CD4-positive, alpha-beta T cell treated with Interleukin-21 for 1 hour (primary cell): ENCODE results near the gene POMP.

Source experiments
- DNase-seq: peaks from one replicate; pipeline ENCODE4 v3.0.0-alpha.2; 2020

The POMP gene, protein sequence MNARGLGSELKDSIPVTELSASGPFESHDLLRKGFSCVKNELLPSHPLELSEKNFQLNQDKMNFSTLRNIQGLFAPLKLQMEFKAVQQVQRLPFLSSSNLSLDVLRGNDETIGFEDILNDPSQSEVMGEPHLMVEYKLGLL

DNA sequence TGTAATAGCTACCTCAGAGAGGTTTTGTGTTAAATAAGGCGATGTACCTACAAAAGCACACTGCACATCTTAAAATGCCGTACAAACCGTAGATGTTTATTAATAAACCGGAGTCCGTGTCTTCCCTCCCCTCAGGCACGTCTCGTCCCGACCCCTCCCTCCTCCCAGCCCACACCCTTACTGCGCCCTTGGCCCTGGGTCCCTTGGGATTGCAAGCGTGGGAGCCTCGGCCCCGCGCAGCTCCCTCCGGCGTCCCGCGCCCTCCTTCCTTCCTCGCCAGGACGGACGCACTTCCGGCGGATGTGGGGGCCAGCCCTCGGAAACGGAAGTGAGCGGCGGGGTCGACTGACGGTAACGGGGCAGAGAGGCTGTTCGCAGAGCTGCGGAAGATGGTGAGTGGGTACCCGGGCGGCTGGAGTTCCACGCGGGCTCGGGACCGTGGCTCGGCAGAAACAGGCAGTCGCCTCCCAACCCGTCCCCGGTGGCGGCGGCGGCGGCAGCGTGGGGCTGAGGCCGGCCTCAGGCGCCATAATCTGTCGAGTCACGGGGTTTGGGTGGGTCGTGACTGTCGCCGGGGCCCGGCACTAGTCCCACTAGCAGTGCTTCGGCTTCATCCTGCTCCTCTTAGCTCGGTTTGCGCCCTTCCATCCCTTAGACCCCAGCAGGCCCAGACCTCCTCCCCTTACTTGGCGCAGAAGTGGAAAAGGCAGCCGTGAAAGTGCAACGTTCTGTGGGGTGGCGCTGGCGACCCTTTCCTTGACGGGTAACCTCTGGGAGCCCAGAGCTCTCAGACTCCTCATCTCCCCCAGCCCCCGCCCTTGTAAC is at the start of gene POMP:
Gene POMP, plus strand, starts transcription at position 335 of the 825 bp plus-strand sequence. Its CDS starts 55 bp downstream, at position 390.
- DNase-seq: peak; percentile 90

DNA sequence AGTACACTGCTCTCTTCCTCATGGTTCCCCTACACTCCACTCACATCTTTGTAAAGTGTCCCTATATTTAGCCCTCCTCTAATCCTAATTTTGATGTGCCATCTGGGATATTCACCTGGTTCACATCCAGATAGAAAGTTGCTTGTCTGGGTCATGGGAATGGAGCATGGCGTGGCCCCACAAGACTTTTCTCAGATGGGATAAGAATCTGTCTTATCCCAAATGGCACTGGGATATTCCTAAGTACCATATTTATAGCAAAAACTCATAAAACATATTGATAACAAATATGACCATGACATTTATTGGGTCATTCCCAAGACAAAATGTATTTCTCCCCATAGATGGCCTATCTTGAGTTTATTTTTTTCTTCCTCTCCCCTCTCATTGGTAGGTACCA is 49.5 kb upstream of the POMP start:
- no peak for DNase-seq

DNA sequence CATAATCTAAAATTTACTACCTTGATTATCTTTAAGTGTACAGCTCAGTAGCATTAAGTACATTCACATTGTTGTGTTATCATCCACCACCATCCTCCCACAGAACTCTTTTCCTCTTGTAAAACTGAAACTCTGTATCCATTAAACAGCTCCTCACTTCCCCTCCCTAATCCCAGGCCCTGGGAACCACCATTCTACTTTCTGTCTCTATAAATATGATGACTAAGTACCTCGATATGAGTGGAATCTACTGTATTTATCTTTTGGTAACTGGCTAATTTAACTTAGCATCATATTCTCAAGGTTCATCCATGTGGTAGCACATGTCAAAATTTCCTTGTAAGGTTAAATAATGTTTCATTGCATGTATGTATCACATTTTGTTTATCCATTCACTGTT is 49.0 kb upstream of the POMP start:
- no peak for DNase-seq

DNA sequence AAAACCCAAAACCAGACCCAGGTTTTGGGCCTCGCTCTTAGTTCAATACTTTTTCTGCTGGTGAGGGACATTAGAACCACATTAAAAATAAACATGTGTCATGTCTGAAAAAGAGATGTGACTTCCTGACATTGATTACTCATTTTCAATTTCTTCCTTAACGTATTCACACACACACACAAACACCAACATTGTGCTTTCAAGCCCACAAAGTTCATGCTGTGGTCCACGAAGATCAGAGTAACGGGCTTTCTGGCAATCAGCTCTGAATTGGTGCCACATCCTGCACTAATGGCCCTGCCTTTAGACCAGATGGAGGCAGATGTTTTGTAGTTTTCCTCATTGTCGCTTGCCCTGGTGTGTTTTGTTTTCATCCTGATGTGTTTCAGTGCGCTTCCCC is 47.9 kb upstream of the POMP start:
- DNase-seq: no peak

DNA sequence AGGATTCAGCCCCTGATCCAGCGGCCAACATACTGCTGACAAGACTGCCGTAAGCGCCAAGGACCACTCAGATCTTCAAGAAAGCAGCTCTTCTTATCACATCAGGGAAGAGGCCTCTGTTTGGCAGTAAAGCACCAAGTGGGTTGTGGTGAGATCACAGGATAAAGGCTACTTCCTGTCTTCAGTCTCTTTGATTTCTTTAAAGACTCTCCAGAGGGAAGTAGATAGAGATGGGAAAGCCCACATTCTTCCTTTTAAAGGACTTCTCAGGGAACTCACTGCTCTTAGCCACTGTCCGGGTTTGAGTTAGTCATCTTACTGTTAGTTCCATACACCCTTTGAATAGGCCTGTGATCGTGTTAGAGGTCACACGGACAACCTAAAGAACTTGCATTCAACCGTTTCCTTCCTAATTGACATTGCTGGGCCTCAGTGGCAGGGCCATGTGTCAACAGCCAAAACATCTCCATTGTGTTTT is 47.2 kb upstream of the POMP start:
- peak; percentile 37 for DNase-seq

DNA sequence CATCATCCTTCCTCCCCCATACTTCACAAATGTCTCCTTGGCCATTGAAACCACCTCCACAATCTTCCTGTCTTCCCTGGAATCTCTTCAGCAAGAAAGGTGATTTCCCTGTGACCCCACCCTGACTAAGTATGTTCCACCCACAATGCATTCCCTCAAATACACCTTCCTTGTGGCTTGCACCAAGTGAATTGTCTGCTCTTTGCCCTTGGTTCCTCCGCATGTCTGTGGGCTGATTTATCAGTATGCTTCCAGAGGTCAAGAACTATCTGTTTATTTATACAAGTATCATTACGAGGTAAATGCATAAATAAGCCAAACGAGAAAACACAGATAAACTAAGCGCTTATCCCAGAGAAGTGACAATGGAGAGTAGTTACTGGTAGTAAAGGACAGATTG is 45.4 kb upstream of the POMP start:
- DNase-seq: no peak

DNA sequence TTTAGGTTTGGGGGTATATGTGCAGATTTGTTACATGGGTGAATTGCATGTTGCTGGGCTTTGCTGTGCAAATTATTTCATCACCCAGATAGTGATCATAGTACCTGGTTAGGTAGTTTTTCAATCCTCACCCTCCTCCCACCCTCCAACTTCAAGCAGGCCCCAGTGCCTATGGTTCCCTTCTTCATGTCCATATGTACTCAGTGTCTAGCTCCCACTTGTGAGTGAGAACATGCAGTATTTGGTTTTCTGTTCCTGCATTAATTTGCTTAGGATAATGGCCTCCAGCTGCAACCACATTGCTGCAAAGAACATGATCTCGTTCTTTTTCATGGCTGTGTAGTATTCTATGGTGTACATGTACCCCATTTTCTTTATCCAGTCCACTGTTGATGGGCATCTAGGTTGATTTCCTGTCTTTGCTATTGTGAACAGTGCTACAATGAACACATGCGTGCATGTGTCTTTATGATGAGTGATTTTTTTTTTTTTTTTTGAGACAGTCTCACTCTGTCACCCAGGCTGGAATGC is 42.9 kb upstream of the POMP start:
- no peak for DNase-seq

DNA sequence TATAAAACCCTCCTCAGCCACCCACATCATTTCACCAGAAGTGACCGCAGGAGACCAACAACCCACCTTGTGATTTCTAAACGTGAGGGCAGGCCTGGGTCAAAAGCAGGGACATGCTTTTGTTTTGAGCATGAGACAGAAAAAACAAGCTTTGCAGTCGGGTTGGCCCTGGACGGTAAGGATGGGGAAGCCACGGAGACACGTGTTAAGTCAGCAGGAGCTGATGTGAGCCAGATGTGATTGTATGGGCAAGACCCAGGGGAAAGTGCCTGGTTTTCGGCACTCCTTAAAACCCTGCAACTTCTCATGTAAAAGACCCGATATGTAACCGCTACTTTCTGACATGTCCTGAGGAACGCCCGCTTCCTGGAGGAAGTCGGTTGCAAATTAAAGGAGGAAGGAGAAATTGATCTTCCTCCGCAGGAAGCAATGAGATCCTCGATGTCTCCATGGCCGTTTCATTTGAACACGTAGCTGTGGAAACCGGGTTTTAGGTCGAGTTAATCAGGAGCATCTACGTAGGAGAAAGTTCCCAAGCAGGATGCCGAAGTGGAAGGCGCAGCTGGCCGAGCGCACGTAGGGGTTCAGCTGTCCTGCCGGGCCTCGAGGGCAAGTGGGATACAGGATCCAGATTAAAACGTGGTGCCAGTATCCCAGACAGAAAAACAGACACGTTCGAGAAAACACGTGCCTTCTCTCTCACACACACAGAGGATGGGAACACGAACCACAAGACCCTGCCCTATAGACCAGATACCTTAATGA is 40.5 kb upstream of the POMP start:
- DNase-seq: no peak

DNA sequence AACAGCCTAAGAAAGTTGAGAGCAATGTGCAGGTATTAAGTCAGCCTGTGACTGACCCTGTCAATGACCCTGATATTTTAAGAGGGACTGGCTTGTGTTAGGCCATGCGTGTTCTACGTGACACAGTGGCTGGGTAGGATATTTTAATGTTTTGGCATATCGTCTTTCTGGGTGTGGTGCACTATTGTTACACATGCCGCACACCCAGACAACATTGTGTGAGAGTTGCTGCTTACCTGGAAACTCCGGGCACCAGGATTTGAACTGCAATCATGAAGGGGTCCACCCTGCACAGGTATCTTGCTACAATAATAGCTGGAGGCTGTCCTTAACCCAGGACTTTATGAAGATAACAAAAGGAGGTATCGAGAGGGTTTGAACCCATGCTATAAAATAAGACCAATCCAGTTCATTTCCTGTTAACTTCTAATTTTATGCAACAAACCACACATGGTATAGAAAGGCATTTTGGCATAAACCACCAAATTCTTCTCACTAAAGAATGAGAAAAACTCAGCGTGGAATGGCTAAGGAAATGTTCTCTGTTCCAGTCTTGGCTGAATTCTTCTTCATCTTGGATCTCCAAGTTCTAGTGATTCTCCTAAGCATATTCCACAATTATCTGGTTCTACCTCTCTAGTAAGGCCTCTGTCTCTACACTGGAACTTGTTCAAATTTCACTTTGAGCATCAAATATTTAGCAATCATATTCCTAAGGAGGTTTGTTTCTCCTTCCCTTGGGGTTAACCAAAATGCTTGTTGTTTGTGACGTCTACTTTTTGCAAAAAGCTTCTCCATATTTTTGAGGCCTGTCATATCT is 38.7 kb upstream of the POMP start:
- no peak for DNase-seq

DNA sequence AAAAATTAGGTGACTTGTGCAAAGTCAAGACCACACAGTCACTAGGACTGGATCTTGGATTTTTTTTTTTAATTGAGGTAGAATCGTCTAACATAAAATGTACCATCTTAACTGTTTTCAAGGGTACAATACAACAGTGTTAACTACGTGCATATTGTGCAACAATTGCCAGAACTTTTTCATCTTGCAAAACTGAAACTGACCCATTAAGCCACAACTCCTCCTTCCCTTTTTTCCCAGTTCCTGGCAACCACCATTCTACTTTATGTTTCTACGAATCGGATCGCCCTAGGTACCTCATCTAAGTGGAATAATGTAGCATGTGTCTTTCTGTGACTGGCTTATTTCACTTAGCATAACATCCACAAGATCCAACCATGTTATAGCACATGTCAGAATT is 37.5 kb upstream of the POMP start:
- DNase-seq: no peak

DNA sequence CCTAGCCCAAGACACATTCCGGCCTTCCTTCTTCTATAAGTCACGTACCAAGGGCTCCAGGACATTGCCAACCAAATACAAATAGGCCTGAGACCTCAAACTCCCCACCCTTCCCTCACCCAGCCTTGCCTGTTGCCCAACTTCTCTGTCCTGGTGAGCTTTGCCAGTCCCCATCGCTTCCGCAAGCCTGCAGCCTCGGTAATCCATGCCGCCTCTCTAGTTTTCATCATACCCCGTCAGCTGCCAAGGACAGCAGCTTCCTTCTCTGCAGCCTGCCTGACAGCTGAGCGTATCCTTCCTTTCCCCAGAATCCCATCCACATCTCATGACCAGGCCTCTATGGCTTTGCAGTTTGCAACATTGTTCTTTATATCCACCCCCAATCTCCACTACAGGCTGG is 36.6 kb upstream of the POMP start:
- no peak for DNase-seq

DNA sequence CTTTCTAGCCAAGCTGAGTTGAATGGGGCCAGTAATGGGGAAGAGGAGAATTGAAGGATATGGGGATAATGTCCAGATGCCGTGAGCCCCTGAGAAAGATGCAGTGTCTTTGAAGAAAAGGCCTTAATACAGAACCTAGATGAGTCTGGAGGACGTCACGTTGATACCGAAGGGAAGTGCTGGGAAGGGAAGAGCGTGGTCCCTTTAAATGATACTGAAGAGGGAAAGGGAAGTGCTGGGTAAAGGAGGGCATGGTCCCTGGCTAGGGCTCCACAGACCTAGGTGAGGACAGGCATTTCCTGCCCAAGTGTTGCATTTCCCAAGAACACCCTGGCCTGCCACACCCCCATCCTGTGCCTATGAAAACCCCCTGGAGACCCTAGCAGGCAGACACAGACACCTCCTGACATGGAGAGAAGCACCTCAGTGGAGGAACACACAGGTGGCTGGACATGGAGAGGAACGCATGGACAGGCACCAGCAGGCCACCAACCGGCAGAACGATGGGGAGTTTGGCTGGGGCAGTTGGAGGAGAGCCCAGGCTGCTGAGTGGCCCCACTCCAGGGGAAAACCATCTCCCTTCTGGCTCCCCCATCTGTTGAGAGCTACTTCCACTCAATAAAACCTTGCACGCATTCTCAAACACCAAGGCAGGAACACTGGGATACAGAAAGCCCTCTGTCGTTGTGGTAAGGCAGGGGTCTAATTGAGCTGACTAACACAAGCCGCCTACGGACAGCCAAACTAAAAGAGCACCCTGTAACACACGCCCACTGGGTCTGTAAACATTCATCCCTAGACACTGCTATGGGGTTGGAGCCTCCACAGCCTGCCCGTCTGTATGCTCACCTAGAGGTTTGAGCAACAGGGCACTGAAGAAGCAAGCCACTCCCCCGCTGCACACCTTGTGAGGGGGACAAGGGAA is 34.9 kb upstream of the POMP start:
- no peak for DNase-seq

DNA sequence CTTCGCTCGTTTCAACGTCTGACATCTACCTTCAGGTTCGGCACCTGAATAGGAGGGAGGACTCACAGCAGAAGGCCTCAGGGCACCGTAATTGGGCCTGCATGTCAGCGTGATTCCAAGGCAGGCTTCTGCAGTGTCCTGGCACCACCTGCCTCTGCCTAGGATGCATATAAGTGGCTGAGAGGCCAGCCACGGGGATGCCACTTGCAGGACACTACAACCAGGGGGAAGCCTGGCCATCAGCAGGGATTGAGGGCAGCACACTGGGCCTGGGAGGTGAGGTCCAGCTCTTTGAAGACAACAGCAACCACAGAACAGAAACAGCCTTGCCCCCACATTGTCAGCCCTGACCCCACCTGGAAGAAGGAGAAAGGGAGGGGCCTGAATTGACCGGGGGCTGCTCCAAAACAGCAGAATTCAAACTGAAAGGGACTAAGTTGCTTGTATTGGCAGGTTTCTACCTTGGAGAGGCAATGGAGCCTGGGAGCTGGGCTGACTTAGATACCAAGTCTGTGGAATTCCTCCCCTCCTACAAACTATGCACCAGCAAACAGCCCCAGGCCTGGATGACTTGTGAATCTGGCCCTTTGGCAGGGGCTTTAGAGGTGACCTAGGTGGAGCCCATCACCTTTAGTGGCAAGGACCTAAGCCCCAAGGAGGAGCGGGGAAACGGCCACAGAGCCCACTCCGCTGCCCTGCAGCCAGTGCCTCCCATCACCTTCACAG is 34.1 kb upstream of the POMP start:
- no peak for DNase-seq

DNA sequence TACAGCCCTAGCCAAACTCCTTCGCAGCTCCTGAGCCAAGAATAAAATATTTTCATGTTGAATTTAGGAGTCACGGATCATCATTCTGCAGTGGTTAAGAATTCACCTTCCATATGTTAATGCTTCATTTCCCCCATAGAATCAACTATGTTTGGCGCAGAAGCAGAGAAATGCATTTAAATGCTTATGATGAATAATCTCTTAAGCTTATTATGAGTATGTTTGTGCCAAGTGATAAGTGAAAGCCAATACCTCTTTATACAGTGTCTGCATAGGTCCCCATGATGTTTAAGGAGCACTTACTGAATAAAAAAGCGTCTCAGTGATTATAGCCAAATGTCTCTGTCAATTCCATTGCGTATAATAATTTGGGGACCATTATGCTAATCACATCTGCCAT is 32.7 kb upstream of the POMP start:
- DNase-seq: no peak

DNA sequence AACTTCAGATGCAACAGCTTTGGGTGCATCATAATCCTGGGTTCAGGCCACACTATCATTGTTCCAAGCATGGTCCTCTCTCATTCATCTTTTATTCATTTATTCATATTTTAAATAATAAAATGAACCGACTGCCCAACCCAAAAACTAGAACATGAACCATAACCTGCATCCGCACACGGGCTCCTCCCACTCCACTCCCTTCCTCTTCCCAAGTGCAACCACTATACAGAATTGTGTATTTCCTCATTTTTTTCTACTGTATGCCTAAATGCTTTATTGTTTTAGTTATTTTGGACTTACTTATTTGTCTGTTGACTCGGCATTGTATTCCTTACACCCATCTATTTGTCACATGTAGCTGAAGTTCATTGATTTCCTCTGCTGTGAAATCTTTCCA is 30.7 kb upstream of the POMP start:
- no peak for DNase-seq

DNA sequence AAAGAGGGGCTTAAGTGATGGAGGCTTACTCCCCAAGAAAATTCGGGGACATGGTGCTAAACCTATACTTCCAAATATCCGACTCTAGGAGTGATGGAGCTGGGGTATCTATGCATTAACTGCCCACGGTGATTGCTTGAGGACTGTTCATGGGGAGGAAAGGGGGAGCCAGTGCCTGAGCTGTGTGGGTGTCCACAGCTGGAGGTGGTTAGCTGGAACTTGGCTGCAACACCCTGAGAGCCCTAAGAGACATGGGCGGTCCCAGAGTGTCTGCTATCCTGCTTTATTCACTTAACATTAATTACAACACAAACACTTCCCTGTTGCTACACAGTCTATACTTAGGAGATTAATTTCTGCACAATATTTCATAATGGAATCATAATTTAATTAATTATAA is 28.1 kb upstream of the POMP start:
- no peak for DNase-seq

DNA sequence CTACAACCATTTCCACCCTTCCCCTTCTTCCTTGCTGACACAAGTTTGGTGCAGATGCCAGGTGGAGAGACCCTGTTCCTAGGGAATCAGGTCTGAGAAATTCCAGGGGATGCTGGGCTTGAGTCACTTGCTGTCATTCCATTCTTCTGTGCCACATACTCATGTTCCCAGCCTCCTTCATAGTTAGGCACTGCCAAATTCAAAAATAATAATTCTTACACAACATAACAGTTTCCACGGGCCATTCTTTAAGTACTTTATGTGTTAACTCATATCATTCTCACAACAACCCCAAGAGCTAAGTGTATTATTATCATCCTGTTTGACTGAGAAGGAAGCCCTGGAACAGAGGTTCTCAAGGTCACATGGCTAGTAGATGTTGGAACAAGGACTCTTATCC is 27.1 kb upstream of the POMP start:
- DNase-seq: no peak

DNA sequence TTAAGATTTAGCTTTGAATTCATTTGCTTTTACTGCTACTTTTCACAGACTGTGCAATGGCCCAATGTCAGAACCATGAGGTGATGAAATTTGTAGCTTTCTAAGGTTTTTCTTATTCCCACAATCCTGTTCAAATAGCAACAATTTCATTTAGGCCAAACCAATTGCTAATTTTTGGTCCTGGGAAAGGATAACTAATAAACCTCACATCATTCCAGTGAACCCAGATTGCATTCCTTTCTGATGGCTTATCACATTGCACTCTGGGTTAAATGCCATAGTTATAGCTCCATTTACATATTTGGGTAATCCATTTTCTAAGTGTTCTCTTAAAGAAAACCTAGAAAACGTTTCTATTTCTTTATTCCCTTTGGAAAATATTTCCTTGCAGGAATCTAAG is 22.9 kb upstream of the POMP start:
- DNase-seq: no peak

DNA sequence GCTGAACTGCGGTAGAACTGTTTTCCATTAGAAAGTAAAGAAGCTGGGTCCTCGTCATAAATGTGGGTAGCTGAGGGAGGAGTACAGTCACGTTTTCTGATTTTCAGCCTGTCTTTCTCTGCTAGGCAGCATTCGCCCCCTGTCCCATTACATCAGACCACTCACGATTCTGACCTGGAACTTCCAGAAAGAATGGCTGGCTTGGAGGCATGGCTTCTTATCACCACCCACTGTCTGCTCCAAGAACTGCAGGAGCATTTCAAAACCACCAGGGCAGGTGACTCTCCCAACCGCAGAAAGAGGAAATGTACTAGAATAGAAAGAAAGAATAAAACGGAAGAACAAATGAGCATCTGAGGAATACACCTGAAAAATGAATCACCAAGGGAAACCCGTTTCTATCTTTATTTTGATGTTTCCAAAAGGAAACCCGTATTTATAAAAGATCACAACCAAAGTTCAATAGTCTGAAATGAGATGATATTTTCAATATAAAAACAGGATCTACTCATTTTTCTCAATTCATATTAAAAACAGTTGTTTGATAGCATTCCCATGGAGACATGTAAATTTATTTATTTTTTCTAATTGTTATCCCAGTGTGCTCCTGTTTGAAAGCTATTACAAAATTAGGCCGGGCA is 22.1 kb upstream of the POMP start:
- DNase-seq: peak; percentile 50

DNA sequence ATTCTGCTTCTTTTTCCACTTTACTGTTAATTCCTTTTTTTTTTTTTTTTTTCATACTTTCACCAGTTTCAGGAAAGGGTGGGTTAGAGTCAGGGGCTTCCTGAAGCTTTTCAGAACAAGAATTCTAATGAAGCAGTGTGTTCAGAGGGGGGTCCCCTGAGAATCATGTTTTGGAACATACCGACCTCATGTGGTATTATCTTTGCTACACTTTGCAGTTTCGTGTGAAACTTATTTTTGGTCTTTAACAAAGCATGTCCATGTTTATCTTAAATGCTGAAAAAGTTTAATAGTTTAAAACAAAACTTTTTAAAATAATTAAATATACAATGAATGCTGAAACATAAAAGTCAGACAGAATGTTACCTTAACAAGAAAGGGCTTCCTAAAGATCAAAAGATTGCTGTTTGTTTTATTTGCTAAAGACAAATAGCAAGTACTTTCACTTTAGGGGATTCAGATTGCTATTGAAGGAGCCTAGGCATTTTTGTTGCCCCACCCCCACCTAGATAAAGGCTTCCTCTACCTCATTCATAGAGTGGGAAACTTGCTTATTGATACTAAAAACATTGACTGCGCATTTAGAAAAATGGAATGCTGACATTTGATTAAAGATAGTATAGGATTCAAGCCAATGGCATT is 21.1 kb upstream of the POMP start:
- DNase-seq: no peak
